Astrocyte of the cerebellum (primary cell): ENCODE measurements around the gene TFG.

Experiments
- DNase-seq: peaks from one replicate; pipeline ENCODE4 v3.0.0-alpha.2; 2011; ENCODE audit warnings: low read depth
- H3K4me3 ChIP-seq: 2 replicates; pipeline ENCODE4 v1.5.1; 2011; ENCODE audit warnings: mild to moderate bottlenecking, low read depth, low read length, moderate library complexity
- in situ Hi-C: cut with HindIII; loops from 2 replicates; pipeline ENCODE4 v1.10.0; 2017; ENCODE audit warnings: low sequenced_read_pairs
- TF ChIP-seq, protein P1 (sequence below): IDR thresholded peaks from 2 replicates; pipeline ENCODE4 v1.5.1; 2012; ENCODE audit warnings: low read length, low read depth, moderate library complexity, mild to moderate bottlenecking; ENCODE audit errors: missing control alignments

Gene TFG

GRCh38 chr3:100732435-100732834 lies 23.1 kb downstream of the TFG start:
- no peak overlapping the region for H3K4me3 ChIP-seq
- TF ChIP-seq, protein P1, sequence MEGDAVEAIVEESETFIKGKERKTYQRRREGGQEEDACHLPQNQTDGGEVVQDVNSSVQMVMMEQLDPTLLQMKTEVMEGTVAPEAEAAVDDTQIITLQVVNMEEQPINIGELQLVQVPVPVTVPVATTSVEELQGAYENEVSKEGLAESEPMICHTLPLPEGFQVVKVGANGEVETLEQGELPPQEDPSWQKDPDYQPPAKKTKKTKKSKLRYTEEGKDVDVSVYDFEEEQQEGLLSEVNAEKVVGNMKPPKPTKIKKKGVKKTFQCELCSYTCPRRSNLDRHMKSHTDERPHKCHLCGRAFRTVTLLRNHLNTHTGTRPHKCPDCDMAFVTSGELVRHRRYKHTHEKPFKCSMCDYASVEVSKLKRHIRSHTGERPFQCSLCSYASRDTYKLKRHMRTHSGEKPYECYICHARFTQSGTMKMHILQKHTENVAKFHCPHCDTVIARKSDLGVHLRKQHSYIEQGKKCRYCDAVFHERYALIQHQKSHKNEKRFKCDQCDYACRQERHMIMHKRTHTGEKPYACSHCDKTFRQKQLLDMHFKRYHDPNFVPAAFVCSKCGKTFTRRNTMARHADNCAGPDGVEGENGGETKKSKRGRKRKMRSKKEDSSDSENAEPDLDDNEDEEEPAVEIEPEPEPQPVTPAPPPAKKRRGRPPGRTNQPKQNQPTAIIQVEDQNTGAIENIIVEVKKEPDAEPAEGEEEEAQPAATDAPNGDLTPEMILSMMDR = no peak
- in situ Hi-C loops = no loop called here

DNA sequence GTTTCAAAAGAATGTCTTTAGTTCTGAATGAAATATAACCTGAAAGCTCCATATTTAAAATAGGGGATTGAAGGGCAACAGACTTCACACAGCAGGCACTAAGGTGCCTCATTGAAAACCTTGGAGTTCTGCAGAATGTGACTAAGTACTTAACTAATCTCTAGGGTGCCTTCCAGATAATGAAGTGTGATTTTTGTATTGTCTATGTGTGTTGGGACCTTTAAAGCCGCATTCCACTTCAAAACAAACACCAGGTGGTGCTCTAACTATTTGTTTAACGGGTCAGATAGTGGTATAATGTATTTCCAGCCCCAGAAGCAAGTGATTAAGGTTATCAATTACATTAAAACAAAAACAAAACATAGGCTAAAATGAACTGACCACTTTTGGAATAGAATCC lies 28.0 kb downstream of the TFG start:
- TF ChIP-seq, protein P1 = peak; percentile 52
- in situ Hi-C loops = no loop called here
- DNase-seq = peak; percentile 26

More at GRCh38 chr3:100732435-100732834, 23.1 kb downstream of the TFG start:
- DNase-seq = no peak

DNA sequence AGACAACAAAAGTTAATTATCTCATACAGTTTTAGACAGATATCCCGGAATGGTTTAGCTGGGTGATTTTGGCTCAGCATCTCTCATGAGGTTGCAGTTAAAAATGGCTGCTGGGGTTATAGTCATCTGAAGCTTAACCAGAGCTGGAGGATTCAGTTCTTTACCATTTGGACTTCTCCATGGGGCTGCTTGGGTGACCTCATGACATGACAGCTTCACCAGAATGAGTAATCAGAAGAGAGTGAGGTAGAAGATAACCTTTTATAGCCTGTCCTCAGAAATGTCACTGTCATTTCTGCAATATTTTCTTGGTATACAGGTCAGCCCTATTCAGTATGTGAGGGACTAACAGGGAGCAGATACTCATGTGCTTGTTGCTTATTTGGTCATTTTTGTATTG lies 30.9 kb downstream of the TFG start:
- TF ChIP-seq, protein P1 = no peak
- DNase-seq = no peak
- H3K4me3 ChIP-seq = no peak overlapping the region
- in situ Hi-C loops = no loop called here

More for the DNA sequence above, 28.0 kb downstream of the TFG start:
- H3K4me3 ChIP-seq = no peak overlapping the region

GRCh38 chr3:100743535-100743934 lies 34.2 kb downstream of the TFG start:
- no peak overlapping the region for H3K4me3 ChIP-seq
- in situ Hi-C loops = no loop called here
- TF ChIP-seq, protein P1 = no peak
- no peak for DNase-seq

- no peak overlapping the region for H3K4me3 ChIP-seq
- in situ Hi-C loops = no loop called here
- no peak for DNase-seq
- TF ChIP-seq, protein P1 = no peak
These were observed 35.4 kb downstream of the TFG start for GRCh38 chr3:100744671-100745070.

DNA sequence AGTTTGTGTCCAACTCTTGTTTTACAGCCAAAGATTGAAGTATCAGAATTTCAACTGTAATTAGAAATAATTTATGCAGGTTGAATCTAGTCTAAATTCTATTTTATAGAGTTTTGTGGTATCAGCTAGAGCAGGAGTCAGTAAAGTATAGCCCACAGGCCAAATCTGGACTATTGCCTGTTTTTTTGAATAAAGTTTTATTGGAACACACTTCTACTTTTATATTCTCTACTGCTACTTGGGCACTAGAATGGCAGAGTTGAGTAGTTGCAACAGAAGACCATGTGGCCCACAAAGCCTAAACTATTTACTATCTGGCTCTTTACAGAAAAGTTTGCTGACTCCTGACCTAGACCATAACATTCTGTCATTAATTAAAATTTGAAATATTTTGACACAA lies 36.3 kb downstream of the TFG start:
- in situ Hi-C loops = no loop called here
- no peak overlapping the region for H3K4me3 ChIP-seq
- TF ChIP-seq, protein P1 = no peak
- no peak for DNase-seq

GRCh38 chr3:100746092-100746491 lies 36.8 kb downstream of the TFG start:
- H3K4me3 ChIP-seq = no peak overlapping the region
- DNase-seq = no peak
- in situ Hi-C loops = no loop called here
- TF ChIP-seq, protein P1 = no peak
